Umbilical cord (tissue), 2 donors: ENCODE data around the gene CAPG. TPM values are rescaled to one million over a fixed set of nuclear protein-coding genes. Genes with fewer than 3 reads are reported as not detected.

Experiments used
- DNase-seq: peaks from one replicate; pipeline ENCODE4 v3.0.0-alpha.2; 2015; ENCODE audit warnings: low spot score
- total RNA-seq: library from RNA; depleted of rRNA; stranded (reverse); fragments of >200 nt; gene quantifications from one replicate; pipeline ENCODE4 v1.2.3, GENCODE V29; 2014; ENCODE audit warnings: low replicate concordance; ENCODE audit not compliant: insufficient read depth

The CAPG gene
- total RNA-seq, 1 donor from 2014 or later: 58.5 TPM

GRCh38 chr2:85438201-85439024, 28.2 kb upstream of the CAPG start:
- DNase-seq: no peak

DNA sequence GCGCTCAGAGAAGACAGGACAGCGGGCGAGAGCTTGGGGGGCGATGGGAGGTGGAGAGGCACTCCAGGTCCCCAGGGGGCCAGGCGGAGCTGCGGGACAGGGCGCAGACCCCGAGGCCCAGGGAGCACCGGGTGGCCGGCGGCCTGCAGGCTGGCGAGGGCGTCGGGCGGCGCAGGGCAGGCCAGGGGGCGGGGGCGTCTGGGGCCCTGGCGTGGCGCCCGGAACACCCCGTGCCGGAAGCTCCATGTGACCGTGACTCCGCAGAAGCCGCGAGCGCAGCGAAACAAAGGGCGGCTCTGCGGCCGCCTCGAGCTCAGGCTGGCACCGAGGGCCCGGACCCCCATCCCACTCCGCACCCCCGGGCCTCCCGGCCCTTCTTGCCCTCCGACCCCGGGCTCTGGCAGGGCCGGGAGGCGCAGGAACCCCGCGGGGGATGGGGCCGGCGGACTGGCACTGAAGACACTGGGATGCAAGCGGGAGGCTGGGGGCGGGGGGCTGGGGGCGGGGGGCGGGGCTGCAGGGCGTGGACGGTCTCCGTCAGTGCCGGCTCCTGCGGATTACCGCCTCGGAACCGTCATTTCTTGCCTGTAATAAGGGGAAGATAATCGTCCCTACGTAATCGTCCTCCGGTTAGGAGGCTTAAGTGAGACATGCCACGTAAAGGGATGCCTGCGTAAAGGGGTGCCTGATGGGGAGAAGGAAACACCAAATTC, 27.5 kb upstream of the CAPG start:
- DNase-seq: peak; percentile 83

- DNase-seq: no peak
These were observed 26.8 kb upstream of the CAPG start for GRCh38 chr2:85436836-85437487.

GRCh38 chr2:85435981-85436835, 26.0 kb upstream of the CAPG start:
- DNase-seq: no peak

DNA sequence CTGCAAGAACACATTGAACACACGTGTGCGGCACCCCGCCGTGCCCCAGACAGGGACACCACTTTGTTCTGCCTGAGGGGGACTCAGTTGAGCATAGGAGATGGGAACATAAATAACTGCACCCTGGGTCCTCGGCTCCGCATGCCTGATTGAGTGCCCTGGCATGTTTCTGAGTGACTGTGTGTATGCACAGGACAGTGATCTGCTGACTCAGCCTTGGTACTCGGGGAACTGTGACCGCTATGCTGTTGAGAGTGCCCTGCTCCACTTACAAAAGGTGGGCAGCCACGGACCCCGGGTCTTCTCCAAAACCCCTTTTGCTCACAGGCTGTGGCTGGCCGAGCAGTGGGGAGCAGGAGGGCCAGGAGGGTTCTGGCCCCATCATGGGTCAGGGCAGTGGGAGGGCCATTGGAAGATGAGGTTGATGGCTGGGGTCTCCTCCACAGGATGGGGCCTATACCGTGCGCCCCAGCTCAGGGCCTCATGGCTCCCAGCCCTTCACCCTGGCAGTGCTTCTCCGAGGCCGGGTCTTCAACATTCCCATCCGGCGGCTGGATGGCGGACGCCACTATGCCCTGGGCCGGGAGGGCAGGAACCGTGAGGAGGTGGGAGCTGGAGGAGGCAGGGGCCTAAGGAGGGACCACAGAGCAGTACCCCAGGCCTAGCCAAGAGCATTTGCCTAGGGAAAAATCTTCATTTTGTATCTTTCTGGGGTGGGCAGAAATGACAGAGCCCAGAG, 25.2 kb upstream of the CAPG start:
- DNase-seq: no peak

GRCh38 chr2:85434696-85435095, 24.5 kb upstream of the CAPG start:
- DNase-seq: no peak

DNA sequence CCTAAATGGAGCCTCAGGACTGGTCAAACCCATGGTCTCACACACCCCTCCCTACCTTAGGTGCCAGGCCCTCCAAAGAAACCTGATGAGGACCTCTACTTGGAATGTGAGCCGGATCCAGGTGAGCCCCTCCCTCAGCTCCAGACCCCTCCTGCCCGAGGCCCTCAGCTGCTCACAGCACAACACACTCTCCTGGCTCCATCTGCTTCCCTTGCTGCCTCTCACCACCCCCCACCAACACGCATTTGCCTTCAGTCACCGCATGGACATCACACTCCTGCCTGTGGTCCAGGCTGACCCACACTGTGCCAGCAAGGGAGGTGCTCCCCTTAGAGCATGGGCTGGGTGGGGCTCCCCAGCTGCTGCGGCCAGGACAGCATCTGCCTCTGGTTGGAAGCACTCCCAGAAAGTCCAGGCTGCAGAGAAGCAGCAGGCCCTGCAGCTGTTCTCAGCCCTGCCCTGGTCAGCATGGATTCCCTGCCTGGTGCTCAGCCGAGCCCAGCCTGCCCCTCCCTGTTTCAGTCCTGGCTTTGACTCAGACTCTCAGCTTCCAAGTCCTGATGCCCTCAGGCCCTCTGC, 23.4 kb upstream of the CAPG start:
- peak; percentile 98 for DNase-seq

GRCh38 chr2:85431570-85432205, 21.5 kb upstream of the CAPG start:
- DNase-seq: no peak

DNA sequence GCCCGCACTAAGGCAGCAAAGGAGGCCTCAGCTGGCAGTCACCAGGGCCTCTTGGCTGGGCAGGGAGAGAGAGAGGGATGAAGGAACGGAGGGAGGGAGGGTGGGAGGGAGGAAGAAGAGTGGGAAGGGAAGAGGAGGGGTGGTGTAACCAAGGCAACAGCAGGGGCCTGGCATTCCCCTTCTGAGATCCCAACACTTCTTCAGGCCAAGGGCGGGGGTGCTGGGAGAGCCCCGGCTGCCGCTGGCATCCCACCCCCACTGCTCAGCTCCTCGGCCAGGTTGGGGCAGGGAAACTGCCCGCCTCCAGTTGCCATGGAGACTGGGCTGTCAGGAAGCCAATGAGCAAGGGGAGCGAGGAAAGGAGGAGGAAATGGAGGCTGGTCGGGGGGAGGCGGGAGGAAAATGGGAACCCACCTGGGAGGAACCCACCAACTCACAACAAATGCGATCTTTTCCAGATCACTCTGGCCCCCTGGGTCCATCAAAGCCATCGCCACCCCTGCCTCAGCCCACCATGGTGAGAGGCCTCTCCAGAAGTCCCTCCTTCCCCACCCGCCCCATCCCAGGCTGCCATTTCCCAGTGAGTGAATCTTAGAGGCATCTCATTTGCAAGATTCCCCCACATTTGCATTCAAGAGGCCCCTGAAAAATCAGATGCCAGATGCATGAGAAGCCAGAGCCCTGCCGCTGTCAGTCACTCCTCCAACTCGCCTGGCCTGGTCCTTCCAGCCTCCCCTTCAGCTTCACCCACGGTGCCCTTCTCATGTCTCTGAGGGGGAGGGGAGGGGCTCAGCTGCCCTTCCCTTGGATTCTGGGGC, 20.8 kb upstream of the CAPG start:
- peak; percentile 92 for DNase-seq

DNA sequence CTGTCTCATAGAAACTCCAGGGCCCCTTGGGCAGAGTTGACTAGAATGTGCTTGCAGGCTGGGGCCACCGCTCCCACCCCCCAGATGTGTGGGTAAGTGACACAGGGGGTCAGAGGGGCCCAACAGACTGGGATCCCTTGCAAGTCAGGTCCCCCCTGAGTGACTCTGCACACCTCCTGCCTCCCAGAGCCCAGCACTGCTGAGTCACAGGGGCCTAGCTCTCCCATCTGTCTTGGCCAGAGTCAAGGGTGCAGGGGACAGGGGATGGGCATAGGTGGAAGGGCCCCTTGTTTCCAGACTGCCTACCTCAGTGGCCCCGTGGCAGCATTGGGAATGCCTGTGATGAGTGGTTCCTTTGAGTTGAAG, 19.7 kb upstream of the CAPG start:
- no peak for DNase-seq

- DNase-seq: no peak
These were observed 19.2 kb upstream of the CAPG start for GRCh38 chr2:85429213-85429923.

DNA sequence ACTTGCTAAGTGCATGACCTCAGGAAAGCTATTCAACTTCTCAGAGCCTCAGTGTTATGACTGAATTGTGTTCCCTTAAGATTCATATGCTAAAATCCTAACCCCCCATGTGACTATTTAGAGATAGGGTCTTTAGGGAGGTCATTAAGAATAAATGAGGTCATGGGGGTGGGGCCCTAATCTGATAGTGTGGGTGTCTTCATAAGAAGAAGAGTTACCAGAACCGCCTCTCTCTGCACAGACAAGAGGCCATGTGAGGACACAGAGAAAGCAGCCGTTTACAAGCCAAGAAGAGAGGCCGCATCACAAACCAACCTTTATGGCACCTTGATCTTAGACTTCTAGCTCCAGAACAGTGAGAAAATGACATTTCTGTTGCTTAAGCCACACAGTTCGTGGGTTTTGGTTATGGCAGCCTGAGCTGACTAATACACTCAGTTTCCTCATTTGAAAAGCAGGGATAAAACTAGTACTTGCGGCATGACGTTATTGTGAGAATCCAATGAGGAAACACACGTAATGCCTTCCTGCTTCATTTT, 18.2 kb upstream of the CAPG start:
- no peak for DNase-seq

GRCh38 chr2:85427300-85427835, 17.2 kb upstream of the CAPG start:
- no peak for DNase-seq

- no peak for DNase-seq
These were observed 15.4 kb upstream of the CAPG start for GRCh38 chr2:85425588-85425987.

- DNase-seq: no peak
These were observed 13.4 kb upstream of the CAPG start for GRCh38 chr2:85423525-85423924.

- no peak for DNase-seq
These were observed 11.9 kb upstream of the CAPG start for GRCh38 chr2:85422072-85422457.

DNA sequence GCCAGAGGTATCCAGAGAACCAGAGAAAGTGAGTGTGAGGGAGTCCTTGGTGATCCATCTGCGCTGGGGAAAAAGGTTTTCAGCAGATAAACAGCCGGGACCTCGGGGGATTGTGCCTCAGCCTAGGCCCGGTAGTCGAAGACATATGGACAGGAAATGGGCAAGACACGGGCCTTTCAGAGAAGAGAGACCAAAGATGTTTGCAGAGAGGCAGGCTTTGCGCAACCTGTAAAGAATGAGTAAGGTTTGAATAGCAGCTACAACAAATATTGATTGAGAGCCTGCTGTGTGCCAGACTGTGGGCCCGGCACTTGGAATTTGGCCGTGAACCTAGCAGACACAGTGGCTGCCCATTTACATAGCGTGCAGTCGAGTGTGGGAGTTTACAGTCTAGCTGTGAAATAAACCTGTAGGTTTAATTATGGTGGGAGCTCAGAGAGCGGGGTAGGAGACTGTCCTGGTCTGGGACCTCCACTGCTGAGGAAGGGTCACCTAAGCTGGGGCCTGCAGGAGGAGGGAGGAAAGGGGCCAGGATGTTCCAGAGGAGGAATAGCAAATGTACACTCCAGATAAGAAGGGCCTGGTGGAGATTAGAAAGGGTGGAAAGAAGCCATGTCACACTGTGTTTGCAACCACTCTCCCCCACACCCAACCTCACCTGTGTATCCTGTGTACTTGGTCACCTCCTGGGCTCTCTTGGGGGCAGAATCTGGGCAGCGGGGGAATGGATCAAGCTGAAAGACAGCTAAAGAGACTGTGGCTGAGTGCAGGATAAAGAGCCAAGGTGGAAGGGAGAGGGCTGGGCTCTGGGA, 11.3 kb upstream of the CAPG start:
- no peak for DNase-seq
